HCT116 (cell line): ENCODE data around the gene RASL12. TPM values are rescaled to one million over a fixed set of nuclear protein-coding genes. Genes with fewer than 3 reads are reported as not detected.

Experiments used
- ATAC-seq: fragments of 200-7000 bp; cut with Tn5 transposase; 2 replicates; pipeline ENCODE4 v1.9.1; 2020; ENCODE audit warnings: mild to moderate bottlenecking, moderate library complexity
- BruUV-seq: library from RNA; stranded (reverse); fragments of 400-500 nt; replicated peaks from 2 replicates; lab custom pipeline; 2021; lab: Mats Ljungman, UMichigan
- CTCF ChIA-PET: fragments of 300-600 bp; sonication (Branson Sonifier 250); formaldehyde crosslinking; loops from one replicate; lab custom pipeline; 2021; ENCODE audit warnings: antibody characterized with exemption; lab: Charles Lee
- POLR2A ChIA-PET: fragments of 300-600, 350-600 bp; sonication (Branson Sonifier 250); formaldehyde crosslinking; loops from one replicate; lab custom pipeline; 2021; ENCODE audit warnings: antibody characterized with exemption; lab: Charles Lee
- RAD21 ChIA-PET, 2 experiments: fragments of 300-600 bp; sonication (Branson Sonifier 250); formaldehyde crosslinking; loops; one replicate each; lab custom pipeline; 2023; ENCODE audit warnings: low total read pairs in 2 of 2; ENCODE audit not compliant: uncharacterized antibody in 2 of 2, unreplicated experiment in 2 of 2, low non-redundant PET in 1 of 2; lab: Charles Lee
- DNase-seq: peaks from one replicate; pipeline ENCODE4 v3.0.0-alpha.2; 2010; ENCODE audit warnings: low read depth, low spot score
- H2AFZ ChIP-seq: fragments of 200-600 bp; shearing (Covaris generic), sonication (generic); 2 replicates; pipeline ENCODE4 v1.6.1; 2017; ENCODE audit warnings: low read depth, mixed run types, mixed read lengths, antibody characterized with exemption, low read length; ENCODE audit not compliant: poor library complexity, severe bottlenecking
- H3K27ac ChIP-seq: 2 replicates; pipeline ENCODE4 v1.5.1; 2012; ENCODE audit warnings: low read depth, low read length
- H3K27me3 ChIP-seq: fragments of 200-600 bp; sonication (generic); 2 replicates; pipeline ENCODE4 v1.6.1; 2016; ENCODE audit warnings: mixed run types, low read length, mixed read lengths; ENCODE audit not compliant: insufficient read depth
- H3K36me3 ChIP-seq, 2 experiments: fragments of 200-500 bp in 1 of 2; fragments of 200-600 bp in 1 of 2; sonication (Bioruptor generic) in 1 of 2; sonication (generic) in 1 of 2; 2 replicates each; pipeline versions ENCODE4 v1.5.1 to v1.6.1; 2014 to 2016; ENCODE audit warnings: low read length in 2 of 2, inconsistent platforms in 1 of 2, mixed read lengths in 1 of 2, mixed run types in 1 of 2; ENCODE audit not compliant: insufficient read depth in 2 of 2, control insufficient read depth in 1 of 2
- H3K4me1 ChIP-seq, 2 experiments: fragments of 200-600 bp in 1 of 2; sonication (generic) in 1 of 2; 2 replicates each; pipeline versions ENCODE4 v1.5.1 to v1.6.1; 2012 to 2017; ENCODE audit warnings: low read length in 2 of 2, inconsistent platforms in 1 of 2, mild to moderate bottlenecking in 1 of 2, mixed read lengths in 1 of 2, mixed run types in 1 of 2, moderate library complexity in 1 of 2; ENCODE audit not compliant: insufficient read depth in 2 of 2, control insufficient read depth in 1 of 2
- H3K4me2 ChIP-seq: fragments of 200-600 bp; sonication (generic); 2 replicates; pipeline ENCODE4 v1.6.1; 2017; ENCODE audit warnings: mixed run types, low read length, mixed read lengths
- H3K4me3 ChIP-seq, 2 experiments: fragments of 200-600 bp in 1 of 2; sonication (generic) in 1 of 2; replicated peaks in 1 of 2; 2 replicates each; pipeline ENCODE4 v1.5.1; 2011 to 2016; ENCODE audit warnings: low read length in 2 of 2, control low read depth in 1 of 2, low read depth in 1 of 2, mild to moderate bottlenecking in 1 of 2, mixed read lengths in 1 of 2, mixed run types in 1 of 2
- H3K79me2 ChIP-seq: fragments of 200-600 bp; sonication (generic); 2 replicates; pipeline ENCODE4 v1.6.1; 2017; ENCODE audit warnings: mild to moderate bottlenecking, mixed run types, low read length, moderate library complexity, mixed read lengths; ENCODE audit not compliant: insufficient read depth
- H3K9ac ChIP-seq: fragments of 200-600 bp; sonication (generic); 2 replicates; pipeline ENCODE4 v1.6.1; 2016; ENCODE audit warnings: low read length, mixed read lengths
- H3K9me2 ChIP-seq: fragments of 200-600 bp; sonication (generic), shearing (Covaris generic); 2 replicates; pipeline ENCODE4 v1.6.1; 2017; ENCODE audit warnings: mixed run types, mild to moderate bottlenecking, moderate library complexity; ENCODE audit not compliant: insufficient read depth
- H3K9me3 ChIP-seq, 2 experiments: fragments of 200-500 bp in 1 of 2; fragments of 200-600 bp in 1 of 2; sonication (Bioruptor generic) in 1 of 2; sonication (generic) in 1 of 2; 2 replicates each; pipeline ENCODE4 v1.6.1; 2014 to 2017; ENCODE audit warnings: low read length in 2 of 2, mixed read lengths in 2 of 2, inconsistent platforms in 1 of 2, low read depth in 1 of 2, mild to moderate bottlenecking in 1 of 2, mixed run types in 1 of 2, moderate library complexity in 1 of 2; ENCODE audit not compliant: control insufficient read depth in 1 of 2, insufficient read depth in 1 of 2
- H4K20me1 ChIP-seq: fragments of 200-600 bp; sonication (generic), shearing (Covaris generic); 2 replicates; pipeline ENCODE4 v1.6.1; 2017; ENCODE audit warnings: mixed run types, mild to moderate bottlenecking, moderate library complexity; ENCODE audit not compliant: insufficient read depth
- CEBPB ChIP-seq: IDR thresholded peaks from 2 replicates; pipeline ENCODE4 v1.6.1; 2012; ENCODE audit warnings: low read depth
- EGR1 ChIP-seq: IDR thresholded peaks from 2 replicates; pipeline ENCODE4 v1.6.1; 2012; ENCODE audit warnings: low read depth
- ELF1 ChIP-seq: IDR thresholded peaks from 2 replicates; pipeline ENCODE4 v1.6.1; 2012; ENCODE audit warnings: low read depth, borderline replicate concordance
- EZH2 ChIP-seq: fragments of 200-600 bp; sonication (generic); IDR thresholded peaks from 2 replicates; pipeline ENCODE4 v1.6.1; 2017; ENCODE audit warnings: antibody characterized with exemption, mixed run types
- EZH2phosphoT487 ChIP-seq: fragments of 200-600 bp; IDR thresholded peaks from 2 replicates; pipeline ENCODE4 v1.6.1; 2018; ENCODE audit warnings: antibody characterized with exemption, borderline replicate concordance
- FOSL1 ChIP-seq: IDR thresholded peaks from 2 replicates; pipeline ENCODE4 v1.6.1; 2012; ENCODE audit warnings: low read depth
- JUND ChIP-seq: IDR thresholded peaks from 2 replicates; pipeline ENCODE4 v1.6.1; 2012
- POLR2A ChIP-seq: IDR thresholded peaks from 2 replicates; pipeline ENCODE4 v1.7.0; 2011; ENCODE audit warnings: borderline replicate concordance; ENCODE audit not compliant: insufficient read depth, insufficient read length; ENCODE audit errors: extremely low read depth
- POLR2AphosphoS5 ChIP-seq: IDR thresholded peaks from 2 replicates; pipeline ENCODE4 v1.6.1; 2011; ENCODE audit warnings: mild to moderate bottlenecking, low read depth, low read length, moderate library complexity
- RAD21 ChIP-seq: IDR thresholded peaks from 2 replicates; pipeline ENCODE4 v1.6.1; 2012; ENCODE audit warnings: low read depth, mild to moderate bottlenecking
- SIN3A ChIP-seq: IDR thresholded peaks from 2 replicates; pipeline ENCODE4 v1.6.1; 2012; ENCODE audit warnings: low read depth
- SRF ChIP-seq: IDR thresholded peaks from 2 replicates; pipeline ENCODE4 v1.6.1; 2012; ENCODE audit warnings: low read depth
- TCF7L2 ChIP-seq: IDR thresholded peaks from 2 replicates; pipeline ENCODE4 v1.7.0; 2011; ENCODE audit warnings: borderline replicate concordance, inconsistent platforms; ENCODE audit not compliant: insufficient read depth, insufficient read length; ENCODE audit errors: extremely low read depth
- YY1 ChIP-seq: IDR thresholded peaks from 2 replicates; pipeline ENCODE4 v1.6.1; 2011; ENCODE audit warnings: low read length, low read depth, moderate library complexity, mild to moderate bottlenecking; ENCODE audit not compliant: insufficient replicate concordance; ENCODE audit errors: extremely low read depth
- ZNF274 ChIP-seq: fragments of 200-500 bp; sonication (Bioruptor generic); IDR thresholded peaks from 2 replicates; pipeline ENCODE4 v1.6.1; 2014; ENCODE audit warnings: mild to moderate bottlenecking, low read depth, low read length, inconsistent platforms
- intact Hi-C: fragments of 100-400 bp; cut with micrococcal nuclease; formaldehyde crosslinking; loops from 2 replicates; pipeline ENCODE4 v1.10.0; 2022
- total RNA-seq: library from RNA; stranded (reverse); gene quantifications from one replicate; pipeline ENCODE4 v1.2.1, GENCODE V29; 2021; ENCODE audit not compliant: unreplicated experiment
- TF ChIP-seq, protein P1 (sequence below): IDR thresholded peaks from 2 replicates; pipeline ENCODE4 v1.6.1; 2012
- TF ChIP-seq, protein P2 (sequence below): IDR thresholded peaks from 2 replicates; pipeline ENCODE4 v1.6.1; 2012; ENCODE audit warnings: low read depth

Gene RASL12
- total RNA-seq, 1 experiment from 2014 or later = 0.25 TPM

DNA sequence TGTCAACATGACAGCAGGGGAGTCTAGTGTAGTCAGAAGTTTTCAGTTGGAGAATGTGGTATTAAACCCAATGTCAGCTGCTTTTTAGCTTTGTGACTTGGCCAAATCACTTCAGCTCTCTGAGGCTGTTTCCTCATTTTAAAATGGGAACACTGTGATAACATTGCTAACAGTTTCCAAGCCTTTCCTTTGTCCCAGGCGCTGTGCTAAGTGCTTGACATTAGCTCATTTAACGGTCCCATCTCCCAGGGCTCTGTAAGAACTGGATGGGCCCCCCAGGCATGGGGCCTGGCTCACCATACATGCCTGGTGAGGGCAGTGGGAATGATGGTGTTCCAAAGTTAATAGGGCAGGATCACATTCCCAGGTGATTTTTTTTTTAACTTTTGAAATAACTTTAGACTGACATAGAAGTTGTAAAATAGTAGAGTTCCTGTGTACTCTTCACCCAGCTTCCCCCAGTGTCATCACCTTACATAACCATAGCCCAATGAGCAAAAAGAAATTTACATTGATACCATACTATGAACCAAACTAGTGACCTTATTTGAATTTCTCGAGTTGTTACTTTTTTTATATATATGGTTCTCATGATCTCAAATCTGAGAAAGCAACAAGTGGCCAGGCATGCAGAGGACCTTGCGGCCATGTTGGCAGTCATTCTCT lies 7.7 kb downstream of the RASL12 start:
- CTCF ChIA-PET = interaction anchor here (1.5 kb wide), 1 partner anchor 26 kb away, joined by 3 read pairs; no protein-coding TSS in a partner anchor
- no peaks in the 10 kb centered on the region for H3K9me2 ChIP-seq
- ATAC-seq = no peak
- H3K27ac ChIP-seq = no peak overlapping the region
- POLR2A ChIA-PET = no interaction called here
- H4K20me1 ChIP-seq = no peaks in the 10 kb centered on the region
- peaks cover 23 to 32% of the 10 kb centered on the region in 2 experiments for H3K4me1 ChIP-seq
- BruUV-seq = no TSS peak
- no peak overlapping the region for H2AFZ ChIP-seq
- no peaks in the 10 kb centered on the region for H3K9me3 ChIP-seq
- H3K79me2 ChIP-seq = no peaks in the 10 kb centered on the region
- H3K4me3 ChIP-seq = no peak overlapping the region
- intact Hi-C loops = no loop called here
- no peak overlapping the region for H3K9ac ChIP-seq
- TF ChIP-seq, protein P1, sequence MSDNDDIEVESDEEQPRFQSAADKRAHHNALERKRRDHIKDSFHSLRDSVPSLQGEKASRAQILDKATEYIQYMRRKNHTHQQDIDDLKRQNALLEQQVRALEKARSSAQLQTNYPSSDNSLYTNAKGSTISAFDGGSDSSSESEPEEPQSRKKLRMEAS = no peak
- TF ChIP-seq ELF1 (no peak), CEBPB (no peak), SIN3A (no peak), EZH2 (no peak), POLR2AphosphoS5 (no peak), EGR1 (no peak), ZNF274 (no peak), YY1 (no peak), TCF7L2 (no peak), JUND (no peak)
- H3K36me3 ChIP-seq = no peaks in the 10 kb centered on the region
- RAD21 ChIA-PET = no interaction called here
- no peaks in the 10 kb centered on the region for H3K27me3 ChIP-seq
- DNase-seq = no peak
- H3K4me2 ChIP-seq = no peak overlapping the region

DNA sequence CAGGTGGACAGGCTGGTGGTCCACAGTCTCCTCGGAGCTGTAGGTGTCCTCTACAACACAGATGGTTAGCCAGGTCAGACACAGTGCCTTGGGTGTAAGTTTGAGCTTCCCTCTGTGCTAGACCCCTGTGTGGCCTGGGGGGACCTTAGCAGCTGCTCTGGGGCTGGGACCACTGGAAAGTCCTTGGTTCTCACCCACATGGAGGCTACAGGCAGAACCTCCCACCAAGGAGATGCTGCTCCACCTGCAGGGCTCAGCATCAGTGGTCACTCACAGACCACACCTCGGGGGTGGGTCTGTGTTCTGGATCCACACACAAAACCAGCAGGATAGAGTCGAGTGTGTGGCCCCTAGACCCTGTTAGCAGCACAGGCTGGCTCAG lies 8.4 kb downstream of the RASL12 start:
- ChIA-PET RAD21 (no interaction called here), CTCF (no interaction called here), POLR2A (no interaction called here)
- H3K79me2 ChIP-seq = no peaks in the 10 kb centered on the region
- H3K9me2 ChIP-seq = no peaks in the 10 kb centered on the region
- ATAC-seq (no peak), DNase-seq (no peak)
- H4K20me1 ChIP-seq = no peaks in the 10 kb centered on the region
- H3K9me3 ChIP-seq = no peaks in the 10 kb centered on the region
- no peaks in the 10 kb centered on the region for H3K27me3 ChIP-seq
- H2AFZ ChIP-seq = no peak overlapping the region
- no peak for TF ChIP-seq CEBPB
- TF ChIP-seq RAD21 = no peak
- TF ChIP-seq EZH2phosphoT487 = no peak
- TF ChIP-seq FOSL1 = no peak
- no peak for TF ChIP-seq SRF
- TF ChIP-seq EGR1 = no peak
- no peak for TF ChIP-seq POLR2A
- TF ChIP-seq, protein P2, sequence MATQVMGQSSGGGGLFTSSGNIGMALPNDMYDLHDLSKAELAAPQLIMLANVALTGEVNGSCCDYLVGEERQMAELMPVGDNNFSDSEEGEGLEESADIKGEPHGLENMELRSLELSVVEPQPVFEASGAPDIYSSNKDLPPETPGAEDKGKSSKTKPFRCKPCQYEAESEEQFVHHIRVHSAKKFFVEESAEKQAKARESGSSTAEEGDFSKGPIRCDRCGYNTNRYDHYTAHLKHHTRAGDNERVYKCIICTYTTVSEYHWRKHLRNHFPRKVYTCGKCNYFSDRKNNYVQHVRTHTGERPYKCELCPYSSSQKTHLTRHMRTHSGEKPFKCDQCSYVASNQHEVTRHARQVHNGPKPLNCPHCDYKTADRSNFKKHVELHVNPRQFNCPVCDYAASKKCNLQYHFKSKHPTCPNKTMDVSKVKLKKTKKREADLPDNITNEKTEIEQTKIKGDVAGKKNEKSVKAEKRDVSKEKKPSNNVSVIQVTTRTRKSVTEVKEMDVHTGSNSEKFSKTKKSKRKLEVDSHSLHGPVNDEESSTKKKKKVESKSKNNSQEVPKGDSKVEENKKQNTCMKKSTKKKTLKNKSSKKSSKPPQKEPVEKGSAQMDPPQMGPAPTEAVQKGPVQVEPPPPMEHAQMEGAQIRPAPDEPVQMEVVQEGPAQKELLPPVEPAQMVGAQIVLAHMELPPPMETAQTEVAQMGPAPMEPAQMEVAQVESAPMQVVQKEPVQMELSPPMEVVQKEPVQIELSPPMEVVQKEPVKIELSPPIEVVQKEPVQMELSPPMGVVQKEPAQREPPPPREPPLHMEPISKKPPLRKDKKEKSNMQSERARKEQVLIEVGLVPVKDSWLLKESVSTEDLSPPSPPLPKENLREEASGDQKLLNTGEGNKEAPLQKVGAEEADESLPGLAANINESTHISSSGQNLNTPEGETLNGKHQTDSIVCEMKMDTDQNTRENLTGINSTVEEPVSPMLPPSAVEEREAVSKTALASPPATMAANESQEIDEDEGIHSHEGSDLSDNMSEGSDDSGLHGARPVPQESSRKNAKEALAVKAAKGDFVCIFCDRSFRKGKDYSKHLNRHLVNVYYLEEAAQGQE = no peak
- TF ChIP-seq, protein P1 = no peak
- no peaks in the 10 kb centered on the region for H3K36me3 ChIP-seq
- BruUV-seq = no TSS peak
- H3K4me2 ChIP-seq = no peak overlapping the region
- intact Hi-C loops = no loop called here
- no peak overlapping the region for H3K9ac ChIP-seq
- H3K4me1 ChIP-seq = peaks cover 23 to 39% of the 10 kb centered on the region in 2 experiments
- H3K4me3 ChIP-seq = no peak overlapping the region
- no peak overlapping the region for H3K27ac ChIP-seq
